ENCODE results near the gene TRIM69. TPM values are rescaled to one million over a fixed set of nuclear protein-coding genes. Genes with fewer than 3 reads are reported as not detected.
"Not testable (repeated sequence)": the region's sequence is repeated elsewhere in the genome, so short reads cannot be mapped to it uniquely, and the experiment has no call there.

Gene TRIM69
- 22.7 and 26.0 TPM in 2 replicates for total RNA-seq (2014; rRNA removed; shearing (Covaris generic); ENCODE audit: low replicate concordance)

GRCh38 chr15:44736181-44736765 is at the start of gene TRIM69:
Gene TRIM69, plus strand, starts transcription at chr15:44736528. Its CDS starts 177 bp downstream, at chr15:44736705.
- Histone ChIP-seq H3K4me3 (ENCODE audit: low read length) (peak within 1 kb of the TSS; percentile 59), H3K9ac (ENCODE audit: low read length) (peak within 1 kb of the TSS; percentile 64), H3K27ac (ENCODE audit: low read length) (peak within 1 kb of the TSS; percentile 79), H3K36me3 (ENCODE audit: insufficient read depth, low read length) (no peaks in the 10 kb centered on the region), H3K4me2 (ENCODE audit: low read depth, low read length, poor library complexity, severe bottlenecking) (peak within 1 kb of the TSS; percentile 87), H4K20me1 (ENCODE audit: insufficient read depth, low read depth, low read length) (no peaks in the 10 kb centered on the region), H3K4me1 (ENCODE audit: low read length) (peaks cover 33% of the 10 kb centered on the region), H3K9me2 (replicated peaks; ENCODE audit: insufficient read depth, low read length) (no peaks in the 10 kb centered on the region), H3K9me3 (ENCODE audit: low read length) (no peaks in the 10 kb centered on the region), H2AFZ (ENCODE audit: low read length) (peak within 1 kb of the TSS; percentile 88), H3K79me2 (ENCODE audit: low read length) (no peaks in the 10 kb centered on the region), H3K27me3 (ENCODE audit: low read length) (no peaks in the 10 kb centered on the region)
- DNase-seq, result peak; percentile 71

- not testable (repeated sequence) for DNase-seq; H3K9ac ChIP-seq (ENCODE audit: low read length); H3K27me3 ChIP-seq (ENCODE audit: low read length); H4K20me1 ChIP-seq (ENCODE audit: insufficient read depth, low read depth, low read length); H3K9me3 ChIP-seq (ENCODE audit: low read length); H3K4me1 ChIP-seq (ENCODE audit: low read length); H3K36me3 ChIP-seq (ENCODE audit: insufficient read depth, low read length); H3K4me3 ChIP-seq (ENCODE audit: low read length); H2AFZ ChIP-seq (ENCODE audit: low read length); H3K9me2 ChIP-seq (replicated peaks; ENCODE audit: insufficient read depth, low read length); H3K4me2 ChIP-seq (ENCODE audit: low read depth, low read length, poor library complexity, severe bottlenecking); H3K79me2 ChIP-seq (ENCODE audit: low read length); H3K27ac ChIP-seq (ENCODE audit: low read length)
Measured at GRCh38 chr15:44689318-44689717, 47.0 kb upstream of the TRIM69 start.

- not testable (repeated sequence) for H3K36me3 ChIP-seq (ENCODE audit: insufficient read depth, low read length); DNase-seq; H3K27ac ChIP-seq (ENCODE audit: low read length); H3K9ac ChIP-seq (ENCODE audit: low read length); H2AFZ ChIP-seq (ENCODE audit: low read length); H4K20me1 ChIP-seq (ENCODE audit: insufficient read depth, low read depth, low read length); H3K4me1 ChIP-seq (ENCODE audit: low read length); H3K27me3 ChIP-seq (ENCODE audit: low read length); H3K9me2 ChIP-seq (replicated peaks; ENCODE audit: insufficient read depth, low read length); H3K4me3 ChIP-seq (ENCODE audit: low read length); H3K9me3 ChIP-seq (ENCODE audit: low read length); H3K79me2 ChIP-seq (ENCODE audit: low read length); H3K4me2 ChIP-seq (ENCODE audit: low read depth, low read length, poor library complexity, severe bottlenecking)
Measured at GRCh38 chr15:44690245-44690644, 46.1 kb upstream of the TRIM69 start.

GRCh38 chr15:44692659-44693058 is 43.7 kb upstream of the TRIM69 start:
- Histone ChIP-seq H3K79me2 (ENCODE audit: low read length) (no peaks in the 10 kb centered on the region), H2AFZ (ENCODE audit: low read length) (no peak overlapping the region), H3K4me1 (ENCODE audit: low read length) (no peaks in the 10 kb centered on the region; the same call in 1 of the 2 replicates), H3K4me3 (ENCODE audit: low read length) (no peak overlapping the region), H4K20me1 (ENCODE audit: insufficient read depth, low read depth, low read length) (no peaks in the 10 kb centered on the region), H3K9me2 (replicated peaks; ENCODE audit: insufficient read depth, low read length) (no peaks in the 10 kb centered on the region), H3K27ac (ENCODE audit: low read length) (no peak overlapping the region), H3K9ac (ENCODE audit: low read length) (no peak overlapping the region), H3K4me2 (ENCODE audit: low read depth, low read length, poor library complexity, severe bottlenecking) (no peak overlapping the region), H3K27me3 (ENCODE audit: low read length) (no peaks in the 10 kb centered on the region), H3K36me3 (ENCODE audit: insufficient read depth, low read length) (no peaks in the 10 kb centered on the region), H3K9me3 (ENCODE audit: low read length) (no peaks in the 10 kb centered on the region)
- DNase-seq, result no peak

GRCh38 chr15:44694416-44694815 is 41.9 kb upstream of the TRIM69 start:
- Histone ChIP-seq H3K9ac (ENCODE audit: low read length) (no peak overlapping the region), H3K27ac (ENCODE audit: low read length) (no peak overlapping the region), H3K36me3 (ENCODE audit: insufficient read depth, low read length) (no peaks in the 10 kb centered on the region), H3K9me2 (replicated peaks; ENCODE audit: insufficient read depth, low read length) (no peaks in the 10 kb centered on the region), H3K27me3 (ENCODE audit: low read length) (no peaks in the 10 kb centered on the region), H3K4me1 (ENCODE audit: low read length) (no peaks in the 10 kb centered on the region), H2AFZ (ENCODE audit: low read length) (no peak overlapping the region), H3K4me2 (ENCODE audit: low read depth, low read length, poor library complexity, severe bottlenecking) (no peak overlapping the region), H3K9me3 (ENCODE audit: low read length) (no peaks in the 10 kb centered on the region), H3K4me3 (ENCODE audit: low read length) (no peak overlapping the region), H3K79me2 (ENCODE audit: low read length) (no peaks in the 10 kb centered on the region), H4K20me1 (ENCODE audit: insufficient read depth, low read depth, low read length) (no peaks in the 10 kb centered on the region)
- no peak for DNase-seq

GRCh38 chr15:44695294-44695693 is 41.0 kb upstream of the TRIM69 start:
- Histone ChIP-seq H3K4me1 (ENCODE audit: low read length) (no peaks in the 10 kb centered on the region), H4K20me1 (ENCODE audit: insufficient read depth, low read depth, low read length) (no peaks in the 10 kb centered on the region), H3K27me3 (ENCODE audit: low read length) (no peaks in the 10 kb centered on the region), H2AFZ (ENCODE audit: low read length) (no peak overlapping the region), H3K9ac (ENCODE audit: low read length) (no peak overlapping the region), H3K27ac (ENCODE audit: low read length) (no peak overlapping the region), H3K9me2 (replicated peaks; ENCODE audit: insufficient read depth, low read length) (no peaks in the 10 kb centered on the region), H3K79me2 (ENCODE audit: low read length) (no peaks in the 10 kb centered on the region), H3K4me2 (ENCODE audit: low read depth, low read length, poor library complexity, severe bottlenecking) (no peak overlapping the region), H3K36me3 (ENCODE audit: insufficient read depth, low read length) (no peaks in the 10 kb centered on the region), H3K9me3 (ENCODE audit: low read length) (no peaks in the 10 kb centered on the region), H3K4me3 (ENCODE audit: low read length) (no peak overlapping the region)
- no peak for DNase-seq

- Histone ChIP-seq H3K36me3 (ENCODE audit: insufficient read depth, low read length) (no peaks in the 10 kb centered on the region), H3K4me2 (ENCODE audit: low read depth, low read length, poor library complexity, severe bottlenecking) (no peak overlapping the region), H3K9ac (ENCODE audit: low read length) (no peak overlapping the region), H3K79me2 (ENCODE audit: low read length) (no peaks in the 10 kb centered on the region), H3K27me3 (ENCODE audit: low read length) (no peaks in the 10 kb centered on the region), H3K9me3 (ENCODE audit: low read length) (no peaks in the 10 kb centered on the region), H2AFZ (ENCODE audit: low read length) (no peak overlapping the region), H3K4me1 (ENCODE audit: low read length) (no peaks in the 10 kb centered on the region), H3K27ac (ENCODE audit: low read length) (no peak overlapping the region), H3K4me3 (ENCODE audit: low read length) (no peak overlapping the region), H3K9me2 (replicated peaks; ENCODE audit: insufficient read depth, low read length) (no peaks in the 10 kb centered on the region), H4K20me1 (ENCODE audit: insufficient read depth, low read depth, low read length) (no peaks in the 10 kb centered on the region)
- DNase-seq, result no peak
Measured at GRCh38 chr15:44697014-44697413, 39.3 kb upstream of the TRIM69 start.

DNA sequence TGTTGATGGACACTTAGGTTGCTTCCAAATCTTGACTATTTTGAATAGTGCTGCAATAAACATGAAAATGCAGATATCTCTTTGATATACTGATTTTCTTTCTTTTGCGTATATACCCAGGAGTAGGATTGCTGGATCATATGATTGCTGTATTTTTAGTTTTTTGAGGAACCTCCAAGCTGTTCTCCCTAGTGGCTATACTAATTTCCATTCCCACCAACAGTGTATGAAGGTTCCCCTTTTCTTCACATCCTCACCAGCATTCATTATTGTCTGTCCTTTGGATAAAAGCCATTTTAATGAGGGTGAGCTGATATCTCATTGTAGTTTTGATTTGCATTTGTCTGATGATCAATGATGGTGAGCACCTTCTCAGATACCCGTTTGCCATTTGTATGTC is 37.7 kb upstream of the TRIM69 start:
- H3K27ac ChIP-seq (ENCODE audit: low read length), result no peak overlapping the region
- H3K9ac ChIP-seq (ENCODE audit: low read length), result no peak overlapping the region
- H3K9me3 ChIP-seq (ENCODE audit: low read length), result no peaks in the 10 kb centered on the region
- H3K27me3 ChIP-seq (ENCODE audit: low read length), result no peaks in the 10 kb centered on the region
- H3K9me2 ChIP-seq (replicated peaks; ENCODE audit: insufficient read depth, low read length), result no peaks in the 10 kb centered on the region
- no peaks in the 10 kb centered on the region for H3K79me2 ChIP-seq (ENCODE audit: low read length)
- H3K4me1 ChIP-seq (ENCODE audit: low read length), result no peaks in the 10 kb centered on the region
- DNase-seq, result no peak
- H4K20me1 ChIP-seq (ENCODE audit: insufficient read depth, low read depth, low read length), result no peaks in the 10 kb centered on the region
- H3K4me3 ChIP-seq (ENCODE audit: low read length), result no peak overlapping the region
- no peaks in the 10 kb centered on the region for H3K36me3 ChIP-seq (ENCODE audit: insufficient read depth, low read length)
- no peak overlapping the region for H2AFZ ChIP-seq (ENCODE audit: low read length)
- no peak overlapping the region for H3K4me2 ChIP-seq (ENCODE audit: low read depth, low read length, poor library complexity, severe bottlenecking)

DNA sequence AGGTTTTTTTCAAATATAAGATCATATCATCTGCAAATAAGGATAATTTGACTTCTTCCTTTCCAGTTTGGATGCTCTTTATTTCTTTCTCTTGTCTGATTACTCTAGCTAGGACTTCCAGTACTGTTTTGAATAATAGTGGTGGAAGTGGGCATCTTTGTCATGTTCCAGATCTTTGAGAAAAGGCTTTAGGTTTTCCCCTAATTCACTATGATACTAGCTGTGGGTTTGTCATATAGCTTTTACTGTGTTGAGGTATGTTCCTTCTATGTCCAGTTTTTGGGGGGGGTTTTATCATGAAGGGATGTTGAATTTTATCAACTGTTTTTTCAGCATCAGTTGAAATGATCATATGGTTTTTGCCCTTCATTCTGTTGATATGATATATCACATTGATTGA is 35.7 kb upstream of the TRIM69 start:
- H2AFZ ChIP-seq (ENCODE audit: low read length); DNase-seq; H3K79me2 ChIP-seq (ENCODE audit: low read length); H3K4me2 ChIP-seq (ENCODE audit: low read depth, low read length, poor library complexity, severe bottlenecking); H4K20me1 ChIP-seq (ENCODE audit: insufficient read depth, low read depth, low read length); H3K9ac ChIP-seq (ENCODE audit: low read length); H3K27me3 ChIP-seq (ENCODE audit: low read length); H3K4me1 ChIP-seq (ENCODE audit: low read length); H3K36me3 ChIP-seq (ENCODE audit: insufficient read depth, low read length); H3K9me3 ChIP-seq (ENCODE audit: low read length); H3K4me3 ChIP-seq (ENCODE audit: low read length); H3K27ac ChIP-seq (ENCODE audit: low read length); H3K9me2 ChIP-seq (replicated peaks; ENCODE audit: insufficient read depth, low read length): not testable (repeated sequence)
